ENCODE results near the gene RPA3. TPM values are rescaled to one million over a fixed set of nuclear protein-coding genes. Genes with fewer than 3 reads are reported as not detected.

Gene RPA3
- total RNA-seq, 1 experiment from 2014 or later, result 55.2 TPM

DNA sequence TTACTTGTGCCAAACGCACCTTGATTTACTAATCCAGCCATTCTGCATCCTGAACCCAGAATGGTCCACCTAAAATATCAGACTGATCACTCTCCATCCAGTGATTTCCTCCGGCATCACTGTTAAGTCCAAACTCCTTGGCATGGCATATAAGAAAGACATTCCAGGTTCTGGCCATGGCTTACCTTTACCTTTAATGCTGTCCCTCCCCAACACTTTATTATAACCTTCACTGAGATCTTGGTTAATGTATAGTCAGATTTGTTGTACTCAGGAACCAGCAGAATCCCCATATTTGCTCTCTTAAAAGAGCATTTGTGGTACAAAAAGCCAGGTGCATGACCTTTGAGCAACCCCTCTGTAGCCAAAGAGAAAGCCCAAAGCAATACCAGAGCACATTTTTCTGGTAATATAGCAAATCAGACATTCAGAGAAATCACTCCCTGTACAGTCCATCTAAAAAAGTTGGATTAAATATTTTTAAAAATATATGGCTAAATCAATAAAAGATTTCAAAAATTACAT is 67.7 kb downstream of the RPA3 start:
- Histone ChIP-seq H3K9me3 (replicated peaks) (no peaks in the 10 kb centered on the region), H3K4me3 (no peak overlapping the region), H3K4me1 (replicated peaks) (no peaks in the 10 kb centered on the region; the same call in 1 of the 2 replicates), H3K27ac (no peak overlapping the region), H3K36me3 (no peaks in the 10 kb centered on the region), H3K27me3 (replicated peaks) (no peaks in the 10 kb centered on the region)
- no peak for DNase-seq (ENCODE audit: low read depth in 1 of 2, low spot score in 2 of 2)

DNA sequence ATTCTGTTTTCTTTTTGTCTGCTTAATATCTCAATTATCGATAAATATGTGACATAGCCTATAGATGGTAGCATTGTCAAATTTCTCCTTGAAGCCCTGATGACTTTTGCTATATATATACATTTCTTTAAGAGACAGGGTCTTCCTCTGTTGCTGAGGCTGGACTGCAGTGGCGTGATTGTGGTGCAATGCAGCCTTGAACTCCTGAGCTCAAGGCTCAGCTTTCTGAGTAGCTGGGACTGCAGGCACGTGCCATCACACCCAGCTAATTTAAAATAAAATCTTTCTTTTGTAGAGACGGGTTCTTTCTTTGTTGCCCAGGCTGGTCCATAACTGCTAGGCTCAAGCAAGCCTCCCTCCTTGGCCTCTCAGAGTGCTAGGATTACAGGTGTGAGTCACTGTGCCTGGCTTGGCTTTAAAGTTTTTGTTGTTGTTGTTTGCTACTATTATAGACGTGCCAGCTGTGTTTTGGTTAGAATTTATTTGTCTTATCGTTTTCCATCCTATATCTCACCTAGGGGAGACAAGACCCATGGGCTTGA is 70.8 kb downstream of the RPA3 start:
- no peak overlapping the region for H3K4me3 ChIP-seq
- no peak overlapping the region for H3K27ac ChIP-seq
- H3K9me3 ChIP-seq (replicated peaks), result no peaks in the 10 kb centered on the region
- no peak for DNase-seq (ENCODE audit: low read depth in 1 of 2, low spot score in 2 of 2)
- no peaks in the 10 kb centered on the region for H3K36me3 ChIP-seq
- H3K27me3 ChIP-seq (replicated peaks), result no peaks in the 10 kb centered on the region
- no peaks in the 10 kb centered on the region; the same call in 1 of the 2 replicates for H3K4me1 ChIP-seq (replicated peaks)

DNA sequence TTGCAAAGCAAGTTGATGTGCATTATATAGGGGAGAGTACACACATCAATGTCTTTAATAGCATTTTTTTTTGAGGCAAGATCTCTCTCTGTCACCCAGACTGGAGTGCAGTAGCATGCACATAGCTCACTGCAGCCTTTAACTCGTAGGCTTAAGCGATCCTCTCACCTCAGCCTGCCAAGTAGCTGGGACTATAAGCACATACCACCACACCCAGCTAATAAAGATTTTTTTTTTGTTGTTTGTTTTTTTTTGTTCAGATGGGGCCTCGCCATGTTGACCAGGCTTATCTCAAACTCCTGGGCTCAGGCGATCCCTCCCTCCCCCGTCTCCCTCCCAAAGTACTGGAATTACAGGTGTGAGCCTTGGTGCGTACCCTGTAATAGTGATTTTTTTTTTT is 76.3 kb downstream of the RPA3 start:
- Histone ChIP-seq H3K36me3 (peaks cover 3% of the 10 kb centered on the region; the same call in 1 of the 2 replicates), H3K27me3 (replicated peaks) (no peaks in the 10 kb centered on the region), H3K27ac (no peak overlapping the region), H3K9me3 (replicated peaks) (no peaks in the 10 kb centered on the region), H3K4me3 (no peak overlapping the region), H3K4me1 (replicated peaks) (peaks cover 10% of the 10 kb centered on the region)
- no peak for DNase-seq (ENCODE audit: low read depth in 1 of 2, low spot score in 2 of 2)

GRCh38 chr7:7641129-7641663 is 77.2 kb downstream of the RPA3 start:
- DNase-seq (ENCODE audit: low read depth in 1 of 2, low spot score in 2 of 2), result no peak
- Histone ChIP-seq H3K4me1 (replicated peaks) (peaks cover 10% of the 10 kb centered on the region), H3K27me3 (replicated peaks) (no peaks in the 10 kb centered on the region), H3K9me3 (replicated peaks) (no peaks in the 10 kb centered on the region), H3K36me3 (peaks cover 8% of the 10 kb centered on the region; the same call in 1 of the 2 replicates), H3K4me3 (peak overlapping the region; percentile 72), H3K27ac (peak overlapping the region; percentile 41; the same call in 1 of the 2 replicates)

DNA sequence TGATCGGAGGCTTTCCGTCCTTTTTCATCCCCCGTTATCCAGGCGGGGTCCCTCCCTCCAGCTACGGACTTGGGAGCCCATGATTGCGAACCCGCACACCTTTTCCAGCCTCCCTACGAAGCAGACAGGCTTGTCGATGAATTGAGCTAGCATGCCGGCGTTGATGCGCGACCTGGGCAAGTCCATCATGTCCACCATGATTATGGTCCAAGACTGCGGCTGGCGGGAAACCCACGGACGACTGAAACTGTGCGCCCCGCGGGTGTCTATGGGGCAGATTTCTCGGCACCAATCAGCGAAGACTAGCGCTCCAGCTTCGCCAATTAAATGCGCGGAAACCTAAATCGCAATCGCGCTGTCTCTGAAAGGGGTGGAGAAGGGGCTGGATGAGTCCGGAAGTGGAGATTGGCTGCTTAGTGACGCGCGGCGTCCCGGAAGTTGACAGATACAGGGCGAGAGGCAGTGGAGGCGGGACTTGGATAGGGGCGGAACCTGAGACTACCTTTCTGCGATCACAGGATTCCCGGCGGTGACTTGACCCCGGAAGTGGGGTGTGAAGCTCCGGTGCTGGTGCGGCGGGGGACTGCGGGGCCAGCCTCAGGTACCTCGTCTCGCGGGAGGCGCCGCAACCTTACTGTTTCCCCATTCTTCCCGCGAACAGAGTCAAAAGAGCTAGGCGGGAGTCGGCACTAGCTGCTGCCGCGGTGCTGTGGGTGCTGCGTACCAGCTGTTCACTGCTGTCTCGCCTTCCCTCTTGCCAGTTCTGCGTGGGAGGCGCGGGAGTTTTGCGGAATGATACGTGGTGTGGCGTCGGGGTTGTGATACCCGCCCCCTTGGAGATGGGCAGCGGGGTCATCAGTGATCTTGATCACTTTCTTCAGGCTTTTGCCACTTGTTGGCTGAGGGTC is 77.9 kb downstream of the RPA3 start, which contains the start of gene UMAD1:
Gene UMAD1 (plus strand): TSS at position 532 of the 908 bp plus-strand sequence. CDS start 32,620 bp downstream, outside the sequence.
- peak; percentile 96 to 98 for DNase-seq (ENCODE audit: low read depth in 1 of 2, low spot score in 2 of 2)
- Histone ChIP-seq H3K27ac (peak within 1 kb of the TSS; percentile 63), H3K27me3 (replicated peaks) (no peaks in the 10 kb centered on the region), H3K36me3 (peaks cover 8% of the 10 kb centered on the region; the same call in 1 of the 2 replicates), H3K9me3 (replicated peaks) (no peaks in the 10 kb centered on the region), H3K4me1 (replicated peaks) (peaks cover 10% of the 10 kb centered on the region), H3K4me3 (peak within 1 kb of the TSS; percentile 72)

DNA sequence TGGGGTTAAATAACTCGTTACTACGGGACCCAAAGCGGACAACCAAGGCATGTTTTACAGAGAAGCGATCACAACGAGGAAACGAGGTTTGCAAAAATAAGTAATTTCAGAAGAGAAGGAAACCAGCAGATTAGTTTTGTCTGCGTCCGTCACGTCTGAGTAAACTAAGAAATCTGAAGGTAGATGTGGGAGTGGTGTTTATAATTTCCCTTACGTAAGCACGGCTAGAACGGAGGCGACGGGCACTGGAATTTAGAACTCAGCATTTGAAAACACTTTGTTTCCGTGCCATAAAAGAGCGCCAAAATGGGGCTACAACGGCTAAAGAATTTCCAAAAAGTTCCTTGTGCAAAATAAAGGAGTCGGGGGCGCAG is 78.6 kb downstream of the RPA3 start:
- Histone ChIP-seq H3K9me3 (replicated peaks) (no peaks in the 10 kb centered on the region), H3K27me3 (replicated peaks) (no peaks in the 10 kb centered on the region), H3K27ac (peak overlapping the region; percentile 63), H3K36me3 (peaks cover 8% of the 10 kb centered on the region; the same call in 1 of the 2 replicates), H3K4me3 (peak overlapping the region; percentile 72), H3K4me1 (replicated peaks) (peaks cover 10% of the 10 kb centered on the region)
- DNase-seq (ENCODE audit: low read depth in 1 of 2, low spot score in 2 of 2), result no peak

DNA sequence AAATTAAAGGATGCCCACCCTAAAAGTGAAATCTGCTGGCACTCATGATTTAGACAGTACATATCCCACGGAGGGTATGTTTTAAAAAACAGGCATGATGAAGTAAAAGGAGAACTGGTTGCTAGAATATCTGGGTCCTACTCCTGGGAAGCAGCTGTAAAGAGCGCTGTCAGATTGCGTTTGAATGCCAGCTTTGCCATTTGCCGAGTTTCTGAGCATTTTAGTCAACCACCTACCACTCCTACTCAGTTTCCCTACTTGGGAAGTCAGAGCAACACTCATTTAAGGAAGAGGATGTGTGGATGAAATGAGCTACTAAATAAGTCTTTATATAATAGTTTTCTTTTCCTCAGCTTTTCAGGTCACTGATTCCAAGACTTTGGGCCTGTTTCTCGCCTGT is 79.0 kb downstream of the RPA3 start:
- Histone ChIP-seq H3K4me3 (peak overlapping the region; percentile 72), H3K36me3 (peaks cover 8% of the 10 kb centered on the region; the same call in 1 of the 2 replicates), H3K9me3 (replicated peaks) (no peaks in the 10 kb centered on the region), H3K27me3 (replicated peaks) (no peaks in the 10 kb centered on the region), H3K4me1 (replicated peaks) (peaks cover 10% of the 10 kb centered on the region), H3K27ac (peak overlapping the region; percentile 63)
- no peak for DNase-seq (ENCODE audit: low read depth in 1 of 2, low spot score in 2 of 2)

DNA sequence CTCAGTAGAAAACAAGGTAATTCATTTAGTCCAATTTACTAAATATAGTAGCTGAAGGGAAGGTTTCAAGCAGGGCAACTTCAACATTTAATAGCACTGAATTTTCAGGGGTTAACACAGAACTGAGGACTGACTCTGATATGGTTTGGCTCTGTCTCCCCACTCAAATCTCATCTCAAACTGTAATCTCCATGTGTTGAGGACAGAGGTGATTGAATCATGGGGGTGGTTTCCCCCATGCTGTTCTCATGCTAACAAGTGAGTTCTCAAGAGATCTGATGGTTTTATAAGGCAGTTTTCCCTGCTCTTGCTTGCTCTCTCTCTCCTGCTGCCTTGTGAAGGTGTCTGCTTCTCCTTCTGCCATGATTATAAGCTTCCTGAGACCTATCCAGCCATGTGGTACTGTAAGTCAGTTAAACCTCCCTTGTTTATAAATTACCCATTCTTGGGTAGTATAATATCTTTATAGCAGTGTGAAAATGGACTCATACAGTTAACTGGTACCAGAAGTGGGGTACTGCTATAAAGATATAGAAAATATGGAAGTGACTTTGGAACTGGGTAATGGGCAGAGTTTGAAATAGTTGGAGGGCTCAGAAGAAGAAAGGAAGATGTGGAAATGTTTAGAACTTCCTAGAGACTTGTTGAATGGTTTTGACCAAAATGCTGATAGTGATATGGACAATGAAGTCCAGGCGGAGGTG is 87.6 kb downstream of the RPA3 start:
- no peaks in the 10 kb centered on the region for H3K4me1 ChIP-seq (replicated peaks)
- H3K27ac ChIP-seq, result no peak overlapping the region
- H3K27me3 ChIP-seq (replicated peaks), result 0 out of 2 replicates have a peak, but pooled peaks cover 3% of the 10 kb centered on the region
- no peak for DNase-seq (ENCODE audit: low read depth in 1 of 2, low spot score in 2 of 2)
- no peaks in the 10 kb centered on the region for H3K36me3 ChIP-seq
- no peak overlapping the region for H3K4me3 ChIP-seq
- H3K9me3 ChIP-seq (replicated peaks), result no peaks in the 10 kb centered on the region

DNA sequence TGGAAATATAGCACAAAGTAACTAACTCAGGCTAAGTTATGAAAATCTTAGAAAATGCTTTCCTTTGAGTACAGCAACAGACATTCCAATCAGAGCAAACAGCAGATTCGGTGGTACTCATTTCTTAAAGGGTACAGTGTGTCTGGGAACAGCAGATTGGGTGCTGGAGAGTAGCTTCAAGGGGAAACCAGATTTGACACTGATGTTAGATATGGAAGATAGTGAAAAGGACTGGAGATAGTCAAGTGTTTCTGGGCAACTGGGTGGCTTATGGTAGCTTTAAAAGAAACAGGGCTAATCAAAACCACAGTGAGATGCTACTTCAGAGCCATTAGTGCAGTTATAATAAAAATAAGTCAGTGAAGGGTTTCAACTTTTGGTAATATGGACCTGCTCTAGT is 89.9 kb downstream of the RPA3 start:
- DNase-seq (ENCODE audit: low read depth in 1 of 2, low spot score in 2 of 2), result no peak
- Histone ChIP-seq H3K4me3 (no peak overlapping the region), H3K4me1 (replicated peaks) (no peaks in the 10 kb centered on the region)

DNA sequence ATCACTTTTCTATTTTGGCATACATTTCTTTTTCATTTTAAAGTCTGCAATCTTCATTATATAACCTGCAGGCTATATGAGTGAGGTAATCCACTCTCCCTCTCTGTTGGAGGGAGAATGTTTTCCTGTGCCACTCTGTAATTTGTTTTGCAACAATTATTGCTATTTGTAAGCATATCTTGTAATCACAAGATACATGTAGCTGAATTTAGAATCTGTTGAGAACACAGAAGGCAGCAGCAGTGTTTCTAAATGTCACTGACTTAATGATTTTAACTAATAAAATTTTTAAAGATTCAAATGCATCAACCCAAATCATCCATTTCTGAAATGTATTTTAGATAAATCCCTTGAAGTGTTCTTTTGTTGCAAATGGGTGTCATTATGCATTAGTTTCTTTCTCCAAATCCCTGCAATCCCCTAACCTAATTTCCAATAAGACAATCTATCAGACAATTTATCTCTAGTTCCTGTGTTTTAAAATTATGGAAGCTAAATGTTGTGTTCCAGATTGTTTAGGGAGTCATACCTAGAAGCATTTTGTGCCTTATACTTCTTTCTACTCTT is 97.7 kb downstream of the RPA3 start:
- Histone ChIP-seq H3K36me3 (no peaks in the 10 kb centered on the region), H3K27ac (no peak overlapping the region), H3K4me3 (no peak overlapping the region), H3K9me3 (replicated peaks) (no peaks in the 10 kb centered on the region), H3K27me3 (replicated peaks) (no peaks in the 10 kb centered on the region), H3K4me1 (replicated peaks) (no peaks in the 10 kb centered on the region)
- DNase-seq (ENCODE audit: low read depth in 1 of 2, low spot score in 2 of 2), result no peak

More for the DNA sequence above, 89.9 kb downstream of the RPA3 start:
- Histone ChIP-seq H3K9me3 (replicated peaks) (no peaks in the 10 kb centered on the region), H3K36me3 (no peaks in the 10 kb centered on the region), H3K27me3 (replicated peaks) (0 out of 2 replicates have a peak, but pooled peaks cover 3% of the 10 kb centered on the region), H3K27ac (no peak overlapping the region)

DNA sequence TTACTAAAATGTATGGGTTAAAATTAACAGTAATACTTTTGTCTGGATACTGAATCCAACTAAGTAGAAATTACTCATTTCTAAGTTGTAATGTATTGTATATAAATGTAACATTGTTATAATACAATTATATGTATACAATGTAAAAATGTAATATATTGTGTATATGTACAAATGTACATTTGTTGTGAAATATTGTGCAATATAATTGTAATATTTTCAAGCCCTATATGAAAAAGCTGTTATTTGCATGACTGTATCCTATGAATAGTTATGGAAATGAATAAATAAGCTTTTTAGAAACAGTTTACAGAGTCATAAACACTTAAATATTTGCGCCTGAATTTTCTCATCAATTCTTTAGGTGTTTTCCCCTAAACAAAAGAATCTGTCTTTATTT is 98.2 kb downstream of the RPA3 start:
- no peaks in the 10 kb centered on the region for H3K27me3 ChIP-seq (replicated peaks)
- no peaks in the 10 kb centered on the region for H3K4me1 ChIP-seq (replicated peaks)
- no peak overlapping the region for H3K4me3 ChIP-seq
- H3K36me3 ChIP-seq, result no peaks in the 10 kb centered on the region
- no peak overlapping the region for H3K27ac ChIP-seq
- DNase-seq (ENCODE audit: low read depth in 1 of 2, low spot score in 2 of 2), result no peak
- no peaks in the 10 kb centered on the region for H3K9me3 ChIP-seq (replicated peaks)

DNA sequence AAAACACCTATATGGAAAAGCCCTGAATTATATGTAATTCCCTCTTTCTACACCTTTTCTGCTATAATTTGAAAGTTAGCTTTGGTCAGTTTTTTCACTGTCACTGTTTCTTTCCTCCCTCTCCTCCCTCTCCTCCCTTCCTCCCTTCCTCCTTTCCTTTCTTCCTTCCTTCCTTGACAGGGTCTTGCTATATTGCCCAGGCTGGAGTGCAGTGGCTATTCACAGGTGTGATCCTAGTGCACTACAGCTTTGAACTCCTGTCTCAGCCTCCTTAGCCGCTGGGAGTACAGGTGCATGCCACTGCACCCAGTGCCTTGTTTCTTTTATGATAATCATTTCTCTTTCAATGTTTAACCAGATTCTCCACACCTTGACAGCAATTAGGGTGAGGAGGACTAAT is 100.0 kb downstream of the RPA3 start:
- Histone ChIP-seq H3K4me3 (no peak overlapping the region), H3K27ac (no peak overlapping the region), H3K36me3 (no peaks in the 10 kb centered on the region), H3K27me3 (replicated peaks) (no peaks in the 10 kb centered on the region), H3K9me3 (replicated peaks) (no peaks in the 10 kb centered on the region), H3K4me1 (replicated peaks) (no peaks in the 10 kb centered on the region)
- no peak for DNase-seq (ENCODE audit: low read depth in 1 of 2, low spot score in 2 of 2)

- H3K36me3 ChIP-seq, result no peaks in the 10 kb centered on the region
- H3K9me3 ChIP-seq (replicated peaks), result no peaks in the 10 kb centered on the region
- H3K4me1 ChIP-seq (replicated peaks), result no peaks in the 10 kb centered on the region
- H3K27me3 ChIP-seq (replicated peaks), result no peaks in the 10 kb centered on the region
- DNase-seq (ENCODE audit: low read depth in 1 of 2, low spot score in 2 of 2), result no peak
- no peak overlapping the region for H3K27ac ChIP-seq
- H3K4me3 ChIP-seq, result no peak overlapping the region
These were observed 100.9 kb downstream of the RPA3 start for GRCh38 chr7:7617550-7617949.

Measured in SJSA1 (cell line).